NCI-H345 treated with DMSO at 0.1 percent for 48 hours (cell line): ENCODE measurements around the gene SATL1.
A peak's percentile ranks its signal among the peaks of the same experiment; 100 is the strongest.
"Not testable (repeated sequence)": the region's sequence is repeated elsewhere in the genome, so short reads cannot be mapped to it uniquely, and the experiment has no call there.

ENCODE experiments used
- DNase-seq: peaks from one replicate; lab custom pipeline; 2025; ENCODE audit not compliant: unreplicated experiment; lab: John Stamatoyannopoulos, UW

Gene SATL1

DNA sequence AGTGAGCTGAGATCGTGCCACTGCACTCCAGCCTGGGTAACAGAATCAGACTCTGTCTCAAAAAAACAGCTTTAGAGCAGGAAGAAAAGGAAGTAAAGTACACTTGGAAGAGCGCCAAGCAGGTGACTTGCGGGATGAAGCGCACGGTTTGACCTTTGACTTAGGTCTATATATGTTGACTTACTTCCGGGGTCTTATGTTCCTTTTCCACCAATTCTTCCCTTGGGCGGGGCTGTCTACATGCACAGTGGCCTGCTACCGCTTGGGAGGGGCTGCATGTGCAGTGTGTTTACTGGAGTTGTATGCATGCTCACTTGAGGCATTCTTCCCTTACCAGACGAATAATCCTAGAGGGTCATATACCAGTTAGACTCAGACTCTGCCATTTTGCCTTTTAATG is 131.3 kb downstream of the SATL1 start:
- no peak for DNase-seq

DNA sequence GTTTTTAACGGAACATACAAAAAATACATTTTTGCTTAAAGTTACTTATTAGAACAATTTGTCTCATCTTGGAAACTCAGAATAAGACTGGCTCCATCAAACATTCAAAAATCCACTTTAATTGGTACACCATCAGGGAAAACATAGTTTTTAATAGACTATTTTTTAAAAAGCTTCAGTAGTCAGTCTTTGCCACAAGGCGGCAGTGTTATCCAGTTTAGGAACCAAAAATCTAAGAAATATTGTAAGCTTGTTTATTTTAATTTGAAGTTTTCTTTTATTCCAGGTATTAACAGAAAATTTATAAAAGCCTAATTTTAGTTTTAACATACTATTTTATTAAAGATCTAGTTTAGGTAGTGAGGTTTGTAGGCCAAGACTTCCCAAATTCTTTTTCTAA is 132.2 kb downstream of the SATL1 start:
- peak; percentile 0 for DNase-seq

DNA sequence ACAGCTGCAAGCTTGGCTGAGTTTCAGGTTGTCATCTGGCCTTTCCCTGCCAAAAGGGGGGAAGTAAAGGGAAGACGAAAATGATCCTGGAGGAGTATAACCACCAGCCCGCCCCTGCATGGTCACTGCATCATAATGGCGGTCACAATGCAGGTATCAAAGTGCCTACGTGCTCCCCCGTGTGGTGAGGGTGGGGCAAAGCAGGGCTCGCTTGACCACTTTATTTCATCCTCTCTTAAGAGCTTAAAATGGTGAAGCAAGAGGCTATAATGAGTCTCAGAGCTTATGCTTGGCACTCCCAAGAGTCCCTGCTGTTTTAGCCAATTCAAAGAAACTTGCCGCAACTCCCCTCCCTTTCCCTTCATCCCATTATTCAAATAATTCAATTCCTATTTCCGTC is 134.3 kb downstream of the SATL1 start:
- no peak for DNase-seq

DNA sequence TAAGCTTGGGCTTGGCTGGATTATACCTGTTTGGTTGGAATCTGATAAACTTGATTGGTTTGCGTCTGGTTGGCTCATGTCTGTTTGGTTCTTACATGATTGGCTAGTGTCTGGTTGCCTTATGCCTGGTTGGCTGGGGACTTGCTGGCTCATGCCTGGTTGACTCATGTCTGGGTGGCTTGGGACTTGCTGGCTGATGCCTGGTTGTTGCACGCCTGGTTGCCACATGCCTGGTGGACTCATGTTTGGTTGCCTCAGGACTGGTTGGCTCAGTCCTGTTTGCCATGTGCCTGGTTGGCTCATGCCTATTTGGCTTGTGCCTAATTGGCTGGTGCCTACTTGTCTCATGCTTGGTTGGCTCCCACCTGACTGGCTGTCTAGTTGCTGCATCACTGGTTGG is 135.4 kb downstream of the SATL1 start:
- no peak for DNase-seq

DNA sequence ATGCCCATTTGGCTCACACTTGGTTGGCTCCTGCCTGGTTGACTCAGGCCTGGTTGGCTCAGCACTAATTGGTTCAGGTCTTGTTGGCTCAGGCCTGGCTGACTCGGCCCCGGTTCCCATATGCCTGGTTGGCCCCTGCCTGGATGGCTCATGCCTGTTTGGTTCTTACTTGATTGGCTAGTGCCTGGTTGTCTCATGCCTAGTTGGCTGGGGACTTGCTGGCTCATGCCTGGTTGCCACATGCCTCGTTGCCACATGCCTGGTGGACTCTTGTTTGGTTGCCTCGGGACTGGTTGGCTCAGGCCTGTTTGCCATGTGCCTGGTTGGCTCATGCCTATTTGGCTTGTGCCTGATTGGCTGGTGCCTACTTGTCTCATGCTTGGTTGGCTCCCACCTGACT is 136.2 kb downstream of the SATL1 start:
- no peak for DNase-seq

DNA sequence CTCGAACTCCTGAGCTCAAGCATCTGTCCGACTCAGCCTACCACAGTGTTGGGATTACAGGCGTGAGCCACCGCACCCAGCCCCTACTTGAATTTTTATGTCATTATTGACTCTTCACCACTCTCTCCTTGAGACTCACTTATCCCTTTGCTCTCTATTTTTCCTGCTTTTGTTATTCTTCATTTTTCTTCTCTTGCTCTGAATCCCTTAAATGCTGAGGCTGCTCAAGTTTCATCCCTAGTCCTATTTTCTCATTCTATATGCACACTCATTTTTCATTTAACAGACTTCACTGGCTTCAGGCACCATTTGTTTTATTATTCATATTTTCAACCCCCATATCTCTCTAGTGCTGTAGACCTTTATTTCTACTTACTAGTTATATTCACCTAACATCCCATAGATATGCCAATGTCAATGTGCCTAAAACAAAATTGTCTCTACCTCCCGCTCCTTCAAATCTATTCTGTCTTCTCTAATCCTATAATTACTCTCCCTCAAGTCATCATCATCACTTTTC is 154.2 kb downstream of the SATL1 start:
- no peak for DNase-seq

DNA sequence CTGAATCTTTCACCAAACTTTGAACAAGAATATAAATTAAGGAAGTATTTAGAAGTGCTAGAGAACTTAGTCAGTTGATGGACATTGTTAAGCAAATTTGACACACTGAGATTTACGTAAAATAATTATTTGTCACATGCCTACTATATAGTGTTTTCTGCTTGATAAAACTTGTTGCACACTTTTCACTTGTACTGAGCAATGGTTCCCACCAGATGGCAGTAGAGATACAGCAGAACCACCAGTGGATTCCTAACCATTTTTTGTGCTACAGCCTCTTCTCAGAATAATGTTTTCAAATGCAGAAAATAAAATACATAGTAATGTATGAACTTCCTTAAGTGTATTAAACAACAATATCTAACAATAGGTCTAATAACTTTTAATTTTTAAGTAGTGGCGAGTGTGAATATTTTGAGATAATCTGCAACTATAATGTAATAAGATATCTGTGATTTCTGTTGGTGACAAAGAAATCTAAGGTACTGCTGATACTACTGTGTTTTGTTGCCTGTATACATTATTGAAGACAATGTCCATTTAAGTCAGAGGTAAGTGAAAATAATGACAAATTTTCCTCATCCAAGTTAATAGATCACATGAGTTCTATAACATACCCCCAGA is 158.7 kb downstream of the SATL1 start:
- peak; percentile 0 for DNase-seq

DNA sequence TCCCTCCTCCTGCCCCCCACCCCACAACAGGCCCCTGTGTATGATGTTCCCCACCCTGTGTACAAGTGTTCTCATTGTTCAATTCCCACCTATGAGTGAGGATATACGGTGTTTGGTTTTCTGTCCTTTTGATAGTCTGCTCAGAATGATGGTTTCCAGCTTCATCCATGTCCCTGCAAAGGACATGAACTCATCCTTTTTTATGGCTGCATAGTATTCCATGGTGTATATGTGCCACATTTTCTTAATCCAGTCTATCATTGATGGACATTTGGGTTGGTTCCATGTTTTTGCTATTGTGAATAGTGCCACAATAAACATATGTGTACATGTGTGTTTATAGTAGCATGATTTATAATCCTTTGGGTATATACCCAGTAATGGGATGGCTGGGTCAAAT is 166.3 kb downstream of the SATL1 start:
- DNase-seq = not testable (repeated sequence)

DNA sequence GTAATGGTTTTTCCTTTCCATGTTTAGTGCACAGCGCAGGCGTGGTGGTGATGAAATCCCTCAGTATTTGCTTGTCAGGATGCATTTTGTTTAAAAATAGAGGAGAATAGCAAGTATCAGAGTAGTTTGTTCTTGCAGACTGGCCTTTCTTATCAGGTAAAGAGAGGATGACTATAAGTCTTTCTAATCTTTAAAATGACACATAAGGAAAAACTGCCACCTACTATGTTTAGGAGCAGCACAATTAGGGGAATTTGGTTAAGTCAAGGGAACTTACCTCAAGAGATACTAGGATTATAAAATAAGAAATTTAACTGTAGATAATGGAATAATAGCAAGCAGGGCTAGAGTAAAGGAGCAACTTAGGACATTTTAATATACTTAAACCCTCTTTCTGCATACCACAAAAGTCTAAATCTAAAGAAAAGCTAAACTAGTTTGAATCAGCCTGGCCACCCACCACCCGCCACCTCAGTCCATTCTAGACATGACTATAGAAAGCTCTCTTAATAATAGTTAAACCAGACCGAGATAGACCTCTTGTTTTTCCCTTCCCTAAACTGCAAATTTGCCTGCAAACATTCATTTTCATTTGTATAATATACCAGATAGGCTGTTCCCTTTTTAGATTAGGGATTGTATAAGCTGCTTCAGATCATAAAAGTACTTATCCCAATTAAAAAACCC is 177.9 kb downstream of the SATL1 start:
- DNase-seq = no peak

DNA sequence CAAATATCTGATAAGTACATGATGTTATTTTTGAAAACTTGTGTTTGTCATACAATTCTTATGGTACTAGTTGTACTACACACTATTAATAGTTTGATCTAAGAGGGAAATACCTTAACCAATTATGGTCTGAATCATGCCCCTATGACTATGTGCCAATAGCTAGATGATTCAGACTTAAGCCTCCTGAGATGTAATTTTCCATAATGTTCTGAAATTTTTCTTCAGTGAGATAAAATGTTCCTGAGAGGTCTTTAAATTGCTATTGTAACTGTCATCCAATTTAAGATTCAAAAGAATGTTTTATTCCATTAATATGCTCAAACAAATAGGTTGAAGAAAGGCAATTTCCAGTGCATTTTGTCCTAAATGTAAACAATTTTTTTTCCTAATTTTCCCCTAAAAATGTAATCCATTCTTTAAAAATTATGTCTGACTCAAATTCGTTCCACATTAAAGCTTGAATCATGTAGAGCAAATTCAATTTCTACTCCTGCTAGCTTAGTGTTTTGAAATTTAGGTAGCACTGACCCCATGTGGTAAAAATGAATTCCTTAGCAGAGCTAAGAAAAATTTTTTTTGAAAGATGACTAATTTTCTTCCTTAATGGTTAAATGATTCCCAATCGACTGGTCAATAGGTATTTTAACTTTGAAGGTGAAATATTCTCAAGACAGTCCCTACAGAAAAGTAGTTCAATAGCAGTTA is 190.8 kb downstream of the SATL1 start:
- no peak for DNase-seq

DNA sequence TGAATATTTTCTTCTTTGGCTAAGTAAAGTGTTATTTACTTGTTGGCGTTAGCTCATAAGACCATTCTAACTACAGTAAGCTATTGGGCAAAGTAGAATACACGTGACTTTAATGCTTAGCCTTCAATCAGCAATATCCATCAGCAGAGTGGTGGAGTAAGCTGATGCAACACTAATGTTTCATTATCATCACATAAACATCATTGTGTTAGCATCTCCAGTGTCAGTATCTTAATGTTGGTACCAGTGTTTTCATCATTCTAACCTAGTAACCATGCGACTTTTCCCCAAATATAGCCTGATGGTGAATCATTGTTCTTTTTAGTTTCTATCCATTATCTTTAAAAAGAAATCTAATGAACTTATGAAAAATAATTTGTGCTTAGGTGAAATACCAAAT is 191.4 kb downstream of the SATL1 start:
- no peak for DNase-seq

DNA sequence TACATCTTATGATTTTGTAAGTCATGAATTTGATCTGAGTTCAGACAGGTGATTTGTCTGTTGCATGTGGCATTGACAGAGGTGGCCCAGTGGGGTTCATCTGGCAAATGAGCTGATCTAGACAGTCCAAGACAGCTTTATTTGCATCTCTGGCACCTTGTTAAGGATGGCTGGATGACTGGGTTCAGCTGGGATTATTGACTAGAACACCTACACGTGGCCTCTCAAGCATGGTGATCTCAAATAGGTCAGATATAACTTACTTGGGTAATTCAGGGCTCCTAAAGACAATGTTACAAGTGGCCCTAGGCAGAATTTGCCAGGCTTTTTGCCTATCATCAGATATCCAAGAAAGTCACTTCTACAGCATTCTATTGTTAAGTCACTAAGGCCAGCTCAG is 192.0 kb downstream of the SATL1 start:
- no peak for DNase-seq
